H1 (cell line): ENCODE results near the gene RHOT1. TPM values are rescaled to one million over a fixed set of nuclear protein-coding genes. Genes with fewer than 3 reads are reported as not detected.
"Not testable (repeated sequence)": the region's sequence is repeated elsewhere in the genome, so short reads cannot be mapped to it uniquely, and the experiment has no call there.

Source experiments
- CTCF ChIA-PET: fragments of 300-600 bp; sonication (Branson Sonifier 250); formaldehyde crosslinking; loops from one replicate; lab custom pipeline; 2021; ENCODE audit not compliant: partially characterized antibody; lab: Charles Lee
- POLR2A ChIA-PET: fragments of 300-600 bp; sonication (Branson Sonifier 250); formaldehyde crosslinking; loops from one replicate; lab custom pipeline; 2021; ENCODE audit warnings: inconsistent platforms; ENCODE audit not compliant: partially characterized antibody; lab: Charles Lee
- DNase-seq, 2 experiments: peaks; one replicate each; pipeline versions ENCODE4 v3.0.0 to v3.0.0-alpha.2; 2010 to 2022; ENCODE audit warnings: low spot score in 2 of 2, low read depth in 1 of 2, mixed read lengths in 1 of 2
- FAIRE-seq: peaks from 2 replicates; lab custom pipeline; 2011; peaks lifted over from hg19 to GRCh38; lab: Jason Lieb, UNC
- H2AFZ ChIP-seq: 2 replicates; pipeline ENCODE4 v1.8.1; 2012; ENCODE audit warnings: low read length, inconsistent platforms
- H2AK5ac ChIP-seq: 2 replicates; pipeline ENCODE4 v1.6.1; 2013; ENCODE audit warnings: low read depth, low read length
- H2BK120ac ChIP-seq: replicated peaks from 2 replicates; pipeline ENCODE3; 2013; ENCODE audit warnings: low read depth, low read length, inconsistent platforms
- H2BK12ac ChIP-seq: 2 replicates; pipeline ENCODE4 v1.6.1; 2013; ENCODE audit warnings: low read depth, low read length
- H2BK15ac ChIP-seq: 2 replicates; pipeline ENCODE4 v1.6.1; 2013; ENCODE audit warnings: low read length
- H2BK20ac ChIP-seq: 2 replicates; pipeline ENCODE4 v1.6.1; 2013; ENCODE audit warnings: low read length
- H2BK5ac ChIP-seq: 2 replicates; pipeline ENCODE4 v1.6.1; 2013; ENCODE audit warnings: low read depth, low read length
- H3K14ac ChIP-seq: 2 replicates; pipeline ENCODE4 v1.6.1; 2013; ENCODE audit warnings: inconsistent platforms; ENCODE audit not compliant: insufficient read length
- H3K18ac ChIP-seq: 2 replicates; pipeline ENCODE4 v1.6.1; 2013; ENCODE audit warnings: low read length; ENCODE audit errors: extremely low read depth
- H3K23ac ChIP-seq: 2 replicates; pipeline ENCODE4 v1.6.1; 2013; ENCODE audit warnings: inconsistent platforms; ENCODE audit not compliant: insufficient read length
- H3K23me2 ChIP-seq: 2 replicates; pipeline ENCODE4 v1.6.1; 2013; ENCODE audit warnings: low read depth, low read length
- H3K27ac ChIP-seq: 2 replicates; pipeline ENCODE4 v1.6.1; 2011; ENCODE audit warnings: low read depth, low read length, inconsistent platforms
- H3K27me3 ChIP-seq, 4 experiments: replicated peaks in 1 of 4; 1 replicate in 1 of 4; 2 replicates in 3 of 4; pipeline versions ENCODE4 v1.6.1 to v1.8.1; 2011 to 2013; ENCODE audit warnings: low read length in 3 of 4, mild to moderate bottlenecking in 3 of 4, inconsistent platforms in 2 of 4, mixed read lengths in 2 of 4, moderate library complexity in 1 of 4; ENCODE audit not compliant: control insufficient read depth in 3 of 4, insufficient read depth in 3 of 4; ENCODE audit errors: extremely low read depth in 1 of 4
- H3K36me3 ChIP-seq, 4 experiments: 2 replicates each; pipeline versions ENCODE4 v1.6.1 to v1.8.1; 2011 to 2013; ENCODE audit warnings: mild to moderate bottlenecking in 4 of 4, low read length in 3 of 4, moderate library complexity in 2 of 4, control low read depth in 1 of 4, inconsistent platforms in 1 of 4; ENCODE audit not compliant: insufficient read depth in 4 of 4, control insufficient read depth in 2 of 4
- H3K4ac ChIP-seq: replicated peaks from 2 replicates; pipeline ENCODE3; 2013; ENCODE audit warnings: low read length, low read depth, mixed read lengths, inconsistent platforms; ENCODE audit not compliant: insufficient read length
- H3K4me1 ChIP-seq, 4 experiments: replicated peaks in 1 of 4; 1 replicate in 1 of 4; 2 replicates in 3 of 4; pipeline versions ENCODE4 v1.6.1 to v1.8.1; 2011 to 2013; ENCODE audit warnings: low read length in 3 of 4, inconsistent platforms in 2 of 4, mixed read lengths in 1 of 4; ENCODE audit not compliant: insufficient read depth in 4 of 4, control insufficient read depth in 3 of 4
- H3K4me2 ChIP-seq, 2 experiments: 2 replicates each; pipeline versions ENCODE4 v1.6.1 to v1.8.1; 2011 to 2013; ENCODE audit warnings: low read depth in 2 of 2, low read length in 2 of 2, control low read depth in 1 of 2, inconsistent platforms in 1 of 2, mild to moderate bottlenecking in 1 of 2; ENCODE audit not compliant: insufficient read depth in 1 of 2
- H3K4me3 ChIP-seq, 4 experiments: fragments of 200-600, 300-600 bp in 1 of 4; sonication (generic), shearing (Covaris generic), sonication (Bioruptor Twin) in 1 of 4; 2 replicates each; pipeline versions ENCODE4 v1.5.1 to v1.8.1; 2011 to 2016; ENCODE audit warnings: low read length in 4 of 4, low read depth in 3 of 4, control low read depth in 2 of 4, inconsistent platforms in 2 of 4, mild to moderate bottlenecking in 2 of 4, mixed read lengths in 1 of 4, moderate library complexity in 1 of 4; ENCODE audit not compliant: insufficient read depth in 2 of 4; ENCODE audit errors: extremely low read depth in 1 of 4
- H3K56ac ChIP-seq: replicated peaks from 2 replicates; pipeline ENCODE3; 2013; ENCODE audit warnings: low read depth, mild to moderate bottlenecking, mixed read lengths, low read length, inconsistent platforms; ENCODE audit not compliant: insufficient read length
- H3K79me1 ChIP-seq: 2 replicates; pipeline ENCODE4 v1.6.1; 2013; ENCODE audit warnings: low read depth, low read length, control low read depth
- H3K79me2 ChIP-seq, 2 experiments: 2 replicates each; pipeline versions ENCODE4 v1.6.1 to v1.8.1; 2012 to 2013; ENCODE audit warnings: low read length in 2 of 2, mild to moderate bottlenecking in 2 of 2, inconsistent platforms in 1 of 2; ENCODE audit not compliant: insufficient read depth in 2 of 2, control insufficient read depth in 1 of 2
- H3K9ac ChIP-seq, 4 experiments: replicated peaks in 1 of 4; 1 replicate in 1 of 4; 2 replicates in 3 of 4; pipeline versions ENCODE4 v1.6.1 to v1.8.1; 2011 to 2013; ENCODE audit warnings: low read depth in 3 of 4, low read length in 3 of 4, control low read depth in 2 of 4, mild to moderate bottlenecking in 2 of 4, moderate library complexity in 2 of 4, inconsistent platforms in 1 of 4; ENCODE audit errors: extremely low read depth in 1 of 4
- H3K9me3 ChIP-seq, 2 experiments: 2 replicates each; pipeline versions ENCODE4 v1.6.1 to v1.8.1; 2012 to 2013; ENCODE audit warnings: mild to moderate bottlenecking in 2 of 2, moderate library complexity in 2 of 2, control low read depth in 1 of 2, inconsistent platforms in 1 of 2, low read depth in 1 of 2, low read length in 1 of 2, mixed read lengths in 1 of 2; ENCODE audit not compliant: insufficient read depth in 2 of 2
- H4K20me1 ChIP-seq, 2 experiments: replicated peaks in 1 of 2; 2 replicates each; pipeline versions ENCODE3 to v1.8.1; 2011 to 2013; ENCODE audit warnings: inconsistent platforms in 2 of 2, low read length in 2 of 2, mild to moderate bottlenecking in 1 of 2; ENCODE audit not compliant: insufficient read depth in 2 of 2, control insufficient read depth in 1 of 2
- H4K5ac ChIP-seq: 2 replicates; pipeline ENCODE4 v1.6.1; 2013; ENCODE audit warnings: low read length, low read depth, mixed read lengths, inconsistent platforms; ENCODE audit not compliant: insufficient read length
- H4K8ac ChIP-seq: 2 replicates; pipeline ENCODE4 v1.8.0; 2013; ENCODE audit warnings: mild to moderate bottlenecking, moderate library complexity, low read length, inconsistent platforms; ENCODE audit not compliant: insufficient read depth; ENCODE audit errors: extremely low read depth
- H4K91ac ChIP-seq: replicated peaks from 2 replicates; pipeline ENCODE3; 2013; ENCODE audit warnings: low read length, mixed read lengths, inconsistent platforms; ENCODE audit not compliant: insufficient read length
- WGBS, 2 experiments: shearing (Covaris generic) in 1 of 2; methylation state at CpG; one replicate each; pipeline versions ENCODE4 v1.1.6 to v1.1.7; 2013 to 2015; ENCODE audit warnings: low lambda C conversion rate in 2 of 2, mixed read lengths in 2 of 2, inconsistent platforms in 1 of 2, low coverage in 1 of 2, missing lambda C conversion rate in 1 of 2; ENCODE audit not compliant: insufficient replicate concordance in 2 of 2, insufficient coverage in 1 of 2, insufficient read length in 1 of 2; ENCODE audit errors: extremely low coverage in 1 of 2, missing lambda C conversion rate in 1 of 2; 5-methylcytosine and 5-hydroxymethylcytosine counted together
- polyA plus RNA-seq, 7 experiments: library from polyadenylated mRNA; depleted of rRNA in 3 of 7; stranded (reverse) in 5 of 7; unstranded in 2 of 7; fragments of >200 nt in 5 of 7; fragments of 200-250 nt in 2 of 7; gene quantifications; 1 replicate in 5 of 7; 2 replicates in 1 of 7; 4 replicates in 1 of 7; pipeline versions ENCODE4 v1.2.1 to v1.2.3, GENCODE V29; 2011 to 2013; ENCODE audit warnings: missing spikeins in 2 of 7, mixed read lengths in 2 of 7
- total RNA-seq: library from RNA; stranded (reverse); fragmentation: NEBNext Ultra II Directional; extraction: Animal tissue kit (Norgen Biotek cat#: 25700); gene quantifications from 2 replicates; pipeline ENCODE4 v1.2.1, GENCODE V29; 2021

RHOT1 gene
- total and polyA plus RNA-seq, 2 of the 8 experiments (the other 6 are each of a cell fraction or from before 2014, with no cell fraction given), result 34.2 to 38.2 TPM

DNA sequence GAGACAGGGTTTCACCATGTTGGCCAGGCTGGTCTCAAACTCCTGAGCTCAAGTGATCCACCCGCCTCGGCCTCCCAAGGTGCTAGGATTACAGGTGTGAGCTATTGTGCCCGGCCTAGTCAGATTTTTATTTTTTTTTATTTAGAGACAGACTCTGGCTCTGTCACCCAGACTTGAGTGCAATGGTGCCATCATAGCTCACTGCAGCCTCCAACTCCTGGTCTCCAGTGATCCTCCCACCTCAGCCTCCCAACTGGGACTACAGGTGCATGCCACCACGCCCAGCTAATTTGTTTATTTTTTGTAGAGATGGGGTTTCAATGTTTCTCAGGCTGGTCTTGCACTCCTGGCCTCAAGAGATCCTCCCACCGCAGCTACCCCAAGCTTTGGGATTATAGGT, 2.8 kb upstream of the RHOT1 start:
- H3K23ac ChIP-seq, H3K18ac ChIP-seq, H3K4me1 ChIP-seq, H3K4ac ChIP-seq, H2BK15ac ChIP-seq, DNase-seq, FAIRE-seq, H3K4me2 ChIP-seq, H3K9ac ChIP-seq, H2BK5ac ChIP-seq, H3K23me2 ChIP-seq, H4K8ac ChIP-seq, H4K5ac ChIP-seq, H3K56ac ChIP-seq, H3K36me3 ChIP-seq, H2BK20ac ChIP-seq, H3K27ac ChIP-seq, H2BK12ac ChIP-seq, H2AK5ac ChIP-seq, H3K14ac ChIP-seq, H2BK120ac ChIP-seq, H3K27me3 ChIP-seq, H4K20me1 ChIP-seq, H3K79me1 ChIP-seq, H3K9me3 ChIP-seq, H4K91ac ChIP-seq, H2AFZ ChIP-seq, H3K4me3 ChIP-seq: not testable (repeated sequence)
- ChIA-PET CTCF (interaction anchor here (0.6 to 3.3 kb wide), 18 partner anchors 11 to 409 kb away, joined by 3 to 25 read pairs (median 4); partner anchors contain the start of gene LRRC37B), POLR2A (interaction anchor here (1.4 kb wide), 2 partner anchors 22 to 133 kb away, joined by 4 read pairs; partner anchors contain the start of gene LRRC37B)
- WGBS, 2 experiments, result 90% methylated on average over 5 of the region's 5 CpGs; no CpG with 5 or more reads in 1 of the 2 experiments
- peaks cover 0 to 14% of the 10 kb centered on the region in 2 experiments; a peak in 3 of 4 replicates for H3K79me2 ChIP-seq
